K562 (cell line): ENCODE measurements around the gene ANXA4. TPM values are rescaled to one million over a fixed set of nuclear protein-coding genes. Genes with fewer than 3 reads are reported as not detected.

Source experiments
- ATF1 ChIP-seq, 2 experiments: fragments of 450-650 bp in 1 of 2; IDR thresholded peaks; 2 replicates each; pipeline ENCODE4 v1.6.1; 2016; ENCODE audit warnings: missing compliant biosample characterization in 1 of 2, missing genetic modification characterization in 1 of 2
- BCL6 ChIP-seq: fragments of 250-450 bp; sonication (Bioruptor Pico); IDR thresholded peaks from 2 replicates; pipeline ENCODE4 v1.4.0; 2020
- BDP1 ChIP-seq: IDR thresholded peaks from 3 replicates; pipeline ENCODE4 v1.6.1; 2011; ENCODE audit not compliant: insufficient read length, insufficient read depth
- BRF1 ChIP-seq: IDR thresholded peaks from 3 replicates; pipeline ENCODE4 v1.6.1; 2011; ENCODE audit warnings: borderline replicate concordance, mild to moderate bottlenecking; ENCODE audit not compliant: insufficient read length; ENCODE audit errors: extremely low read depth
- CEBPG ChIP-seq, 3 experiments: fragments of 200-800 bp in 1 of 3; sonication (Bioruptor generic) in 1 of 3; sonication (generic) in 1 of 3; formaldehyde crosslinking in 1 of 3; IDR thresholded peaks in 2 of 3; conservative IDR thresholded peaks in 1 of 3; 2 replicates each; pipeline versions ENCODE4 v1.6.1 to v1.8.0; 2016 to 2022; ENCODE audit warnings: missing compliant biosample characterization in 2 of 3, missing genetic modification characterization in 2 of 3, mild to moderate bottlenecking in 1 of 3, missing genetic modification reagents in 1 of 3
- COPS2 ChIP-seq: fragments of 450-650 bp; conservative IDR thresholded peaks from 2 replicates; pipeline ENCODE4 v1.6.1; 2016; ENCODE audit warnings: mild to moderate bottlenecking, moderate library complexity
- FIP1L1 ChIP-seq: fragments of 200-400 bp; formaldehyde crosslinking; IDR thresholded peaks from 2 replicates; pipeline ENCODE4 v1.6.1; 2018; ENCODE audit warnings: mild to moderate bottlenecking, low read depth, low read length; ENCODE audit not compliant: poor library complexity, severe bottlenecking
- MYBL2 ChIP-seq, 2 experiments: fragments of 450-650 bp in 1 of 2; sonication (generic) in 1 of 2; formaldehyde crosslinking in 1 of 2; IDR thresholded peaks; 2 replicates each; pipeline versions ENCODE4 v1.6.1 to v1.8.1; 2017 to 2022; ENCODE audit warnings: borderline replicate concordance in 1 of 2, inconsistent platforms in 1 of 2, low read depth in 1 of 2, mild to moderate bottlenecking in 1 of 2, missing genetic modification reagents in 1 of 2, moderate library complexity in 1 of 2
- NCOR1 ChIP-seq: fragments of 450-650 bp; IDR thresholded peaks from 2 replicates; pipeline ENCODE4 v1.6.1; 2016; ENCODE audit warnings: mild to moderate bottlenecking, moderate library complexity
- PML ChIP-seq: IDR thresholded peaks from 2 replicates; pipeline ENCODE4 v1.6.1; 2012; ENCODE audit warnings: low read length, inconsistent platforms
- POLR2AphosphoS5 ChIP-seq: IDR thresholded peaks from 2 replicates; pipeline ENCODE4 v1.6.1; 2011; ENCODE audit warnings: mild to moderate bottlenecking, low read depth, low read length, moderate library complexity; ENCODE audit not compliant: control insufficient read depth, insufficient read depth
- PPARD ChIP-seq: fragments of 250-450 bp; sonication (Bioruptor Pico); IDR thresholded peaks from 2 replicates; pipeline ENCODE4 v1.8.0; 2022; ENCODE audit warnings: inconsistent platforms, mild to moderate bottlenecking, moderate library complexity
- PRPF4 ChIP-seq: fragments of 200-400 bp; formaldehyde crosslinking; IDR thresholded peaks from one replicate; pipeline ENCODE4 v1.6.1; 2017; ENCODE audit warnings: low read length, low read depth, mild to moderate bottlenecking; ENCODE audit not compliant: insufficient read depth, poor library complexity, severe bottlenecking
- SPI1 ChIP-seq: IDR thresholded peaks from 2 replicates; pipeline ENCODE4 v1.6.1; 2011; ENCODE audit warnings: low read depth, low read length, control low read depth, borderline replicate concordance
- STAT5B ChIP-seq: fragments of 250-450 bp; sonication (Bioruptor Pico); IDR thresholded peaks from 2 replicates; pipeline ENCODE4 v1.8.0; 2021; ENCODE audit warnings: mild to moderate bottlenecking, inconsistent platforms
- ZNF146 ChIP-seq: IDR thresholded peaks from one replicate; pipeline ENCODE4 v1.6.1; 2018; ENCODE audit warnings: missing compliant biosample characterization; ENCODE audit not compliant: unreplicated experiment
- ZNF311 ChIP-seq: fragments of 250-450 bp; sonication (Bioruptor Pico); IDR thresholded peaks from 2 replicates; pipeline ENCODE4 v1.4.0; 2020; ENCODE audit warnings: mild to moderate bottlenecking, moderate library complexity
- ZNF75A ChIP-seq: fragments of 450-650 bp; formaldehyde crosslinking; IDR thresholded peaks from 2 replicates; pipeline ENCODE4 v1.4.0; 2020; ENCODE audit warnings: mild to moderate bottlenecking
- polyA plus RNA-seq, 8 experiments: library from polyadenylated mRNA; depleted of rRNA in 4 of 8; stranded (reverse) in 5 of 8; unstranded in 3 of 8; fragments of >200 nt; fragmentation: Nextera tagmentation in 2 of 8; fragmentation: Illumina TruSeq in 1 of 8; extraction: Ambion mirVana in 2 of 8; extraction: Trizol in 1 of 8; gene quantifications; 2 replicates each; pipeline versions ENCODE4 v1.2.1 to v1.2.3, GENCODE V29; 2011 to 2014; ENCODE audit warnings: inconsistent platforms in 1 of 8, missing spikeins in 1 of 8
- total RNA-seq, 7 experiments: library from RNA; depleted of rRNA in 6 of 7; stranded (reverse); fragments of >200 nt in 6 of 7; fragmentation: Illumina TruSeq in 2 of 7; extraction: Trizol in 2 of 7; gene quantifications; 2 replicates each; pipeline versions ENCODE4 v1.2.1 to v1.2.3, GENCODE V29; 2011 to 2021; ENCODE audit warnings: low replicate concordance in 1 of 7
- TF ChIP-seq, protein P1 (sequence below): IDR thresholded peaks from 2 replicates; pipeline ENCODE4 v1.6.1; 2016; ENCODE audit warnings: missing genetic modification characterization, missing compliant biosample characterization
- TF ChIP-seq, protein P2 (sequence below): IDR thresholded peaks from 2 replicates; pipeline ENCODE4 v1.6.1; 2011; ENCODE audit not compliant: insufficient read length; ENCODE audit errors: extremely low read depth
- TF ChIP-seq, protein P3 (sequence below): fragments of 450-650 bp; formaldehyde crosslinking; IDR thresholded peaks from 2 replicates; pipeline ENCODE4 v1.4.0; 2020; ENCODE audit warnings: mild to moderate bottlenecking, mixed read lengths
- TF ChIP-seq, protein P4 (sequence below): fragments of 250-450 bp; sonication (Bioruptor Pico); IDR thresholded peaks from 2 replicates; pipeline ENCODE4 v1.8.0; 2021; ENCODE audit warnings: mild to moderate bottlenecking, moderate library complexity

Gene ANXA4
- total and polyA plus RNA-seq, 9 of the 15 experiments (the other 6 are each of a cell fraction or from before 2014, with no cell fraction given): 3.4 to 13.6 (median 11.6) TPM

DNA sequence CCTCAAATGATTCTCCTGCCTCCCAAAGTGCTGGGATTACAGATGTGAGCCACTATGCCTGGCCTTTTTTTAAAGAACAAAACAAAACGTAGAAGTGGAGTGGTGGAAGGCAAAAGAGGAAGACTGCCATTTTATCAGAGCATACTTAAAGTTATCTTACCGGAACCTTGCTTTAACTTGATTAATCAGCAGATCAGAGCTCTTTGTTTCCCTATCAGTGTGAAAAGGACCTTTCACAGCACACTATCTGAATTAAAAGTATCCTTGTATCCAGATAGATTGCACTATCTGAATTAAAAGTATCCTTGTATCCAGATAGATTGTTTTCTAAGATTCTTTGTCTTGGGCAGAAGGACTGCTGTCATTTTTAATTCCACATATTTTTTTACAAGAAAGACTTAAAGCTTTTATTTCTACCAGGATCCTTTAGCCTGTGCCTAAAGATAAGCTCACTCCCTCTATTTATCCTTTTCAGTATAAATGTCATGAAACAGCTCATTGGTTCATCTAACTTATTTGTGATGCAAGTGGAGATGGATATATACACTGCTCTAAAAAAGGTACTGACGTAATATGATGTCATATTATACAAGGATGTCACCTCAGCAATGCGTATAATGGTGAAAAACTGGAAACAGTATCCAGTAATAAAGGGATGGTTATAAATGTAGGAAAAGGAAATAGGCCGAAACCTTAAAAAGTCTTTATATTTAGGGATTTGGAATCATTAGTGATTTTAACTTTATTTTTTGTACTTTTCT, 105.3 kb downstream of the ANXA4 start (continued):
- TF ChIP-seq, protein P1, sequence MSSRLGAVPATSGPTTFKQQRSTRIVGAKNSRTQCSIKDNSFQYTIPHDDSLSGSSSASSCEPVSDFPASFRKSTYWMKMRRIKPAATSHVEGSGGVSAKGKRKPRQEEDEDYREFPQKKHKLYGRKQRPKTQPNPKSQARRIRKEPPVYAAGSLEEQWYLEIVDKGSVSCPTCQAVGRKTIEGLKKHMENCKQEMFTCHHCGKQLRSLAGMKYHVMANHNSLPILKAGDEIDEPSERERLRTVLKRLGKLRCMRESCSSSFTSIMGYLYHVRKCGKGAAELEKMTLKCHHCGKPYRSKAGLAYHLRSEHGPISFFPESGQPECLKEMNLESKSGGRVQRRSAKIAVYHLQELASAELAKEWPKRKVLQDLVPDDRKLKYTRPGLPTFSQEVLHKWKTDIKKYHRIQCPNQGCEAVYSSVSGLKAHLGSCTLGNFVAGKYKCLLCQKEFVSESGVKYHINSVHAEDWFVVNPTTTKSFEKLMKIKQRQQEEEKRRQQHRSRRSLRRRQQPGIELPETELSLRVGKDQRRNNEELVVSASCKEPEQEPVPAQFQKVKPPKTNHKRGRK (tag): no peak
- TF ChIP-seq PPARD (CRISPR knock-in tag): no peak
- TF ChIP-seq SPI1: peak; percentile 52; the same call in 1 of the 2 replicates
- TF ChIP-seq ZNF75A (CRISPR knock-in tag): no peak
- no peak for TF ChIP-seq COPS2
- TF ChIP-seq POLR2AphosphoS5: no peak
- TF ChIP-seq, protein P2, sequence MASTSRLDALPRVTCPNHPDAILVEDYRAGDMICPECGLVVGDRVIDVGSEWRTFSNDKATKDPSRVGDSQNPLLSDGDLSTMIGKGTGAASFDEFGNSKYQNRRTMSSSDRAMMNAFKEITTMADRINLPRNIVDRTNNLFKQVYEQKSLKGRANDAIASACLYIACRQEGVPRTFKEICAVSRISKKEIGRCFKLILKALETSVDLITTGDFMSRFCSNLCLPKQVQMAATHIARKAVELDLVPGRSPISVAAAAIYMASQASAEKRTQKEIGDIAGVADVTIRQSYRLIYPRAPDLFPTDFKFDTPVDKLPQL: no peak
- TF ChIP-seq ZNF146 (CRISPR knock-in tag): peak; percentile 83
- no peak for TF ChIP-seq BRF1
- TF ChIP-seq FIP1L1: no peak
- no peak for TF ChIP-seq ATF1 (CRISPR knock-in tag; IDR thresholded peaks at IDR 0.05)
- 0 out of 2 replicates have a peak, but pooled peaks have one; percentile 21 for TF ChIP-seq ATF1 (tag; IDR thresholded peaks at IDR 0.05)
- TF ChIP-seq, protein P3, sequence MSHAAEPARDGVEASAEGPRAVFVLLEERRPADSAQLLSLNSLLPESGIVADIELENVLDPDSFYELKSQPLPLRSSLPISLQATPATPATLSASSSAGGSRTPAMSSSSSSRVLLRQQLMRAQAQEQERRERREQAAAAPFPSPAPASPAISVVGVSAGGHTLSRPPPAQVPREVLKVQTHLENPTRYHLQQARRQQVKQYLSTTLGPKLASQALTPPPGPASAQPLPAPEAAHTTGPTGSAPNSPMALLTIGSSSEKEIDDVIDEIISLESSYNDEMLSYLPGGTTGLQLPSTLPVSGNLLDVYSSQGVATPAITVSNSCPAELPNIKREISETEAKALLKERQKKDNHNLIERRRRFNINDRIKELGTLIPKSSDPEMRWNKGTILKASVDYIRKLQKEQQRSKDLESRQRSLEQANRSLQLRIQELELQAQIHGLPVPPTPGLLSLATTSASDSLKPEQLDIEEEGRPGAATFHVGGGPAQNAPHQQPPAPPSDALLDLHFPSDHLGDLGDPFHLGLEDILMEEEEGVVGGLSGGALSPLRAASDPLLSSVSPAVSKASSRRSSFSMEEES (CRISPR knock-in tag): no peak
- TF ChIP-seq NCOR1: no peak
- no peak for TF ChIP-seq BCL6
- no peak for TF ChIP-seq ZNF311 (CRISPR knock-in tag)
- TF ChIP-seq MYBL2 (IDR thresholded peaks at IDR 0.05; ENCODE audit: low read depth): no peak
- no peak for TF ChIP-seq MYBL2 (CRISPR knock-in tag; IDR thresholded peaks at IDR 0.05; ENCODE audit: borderline replicate concordance)
- TF ChIP-seq PML: no peak
- no peak for TF ChIP-seq BDP1
- TF ChIP-seq, protein P4, sequence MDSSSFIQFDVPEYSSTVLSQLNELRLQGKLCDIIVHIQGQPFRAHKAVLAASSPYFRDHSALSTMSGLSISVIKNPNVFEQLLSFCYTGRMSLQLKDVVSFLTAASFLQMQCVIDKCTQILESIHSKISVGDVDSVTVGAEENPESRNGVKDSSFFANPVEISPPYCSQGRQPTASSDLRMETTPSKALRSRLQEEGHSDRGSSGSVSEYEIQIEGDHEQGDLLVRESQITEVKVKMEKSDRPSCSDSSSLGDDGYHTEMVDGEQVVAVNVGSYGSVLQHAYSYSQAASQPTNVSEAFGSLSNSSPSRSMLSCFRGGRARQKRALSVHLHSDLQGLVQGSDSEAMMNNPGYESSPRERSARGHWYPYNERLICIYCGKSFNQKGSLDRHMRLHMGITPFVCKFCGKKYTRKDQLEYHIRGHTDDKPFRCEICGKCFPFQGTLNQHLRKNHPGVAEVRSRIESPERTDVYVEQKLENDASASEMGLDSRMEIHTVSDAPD (CRISPR knock-in tag): no peak
- TF ChIP-seq STAT5B (CRISPR knock-in tag): no peak
- no peak for TF ChIP-seq PRPF4
- no peak for TF ChIP-seq CEBPG (CRISPR knock-in tag; IDR thresholded peaks at IDR 0.05)
- peak in 1 of 2 experiments; percentile 56; a peak in 2 of 4 replicates for TF ChIP-seq CEBPG (tag; conservative IDR thresholded peaks at IDR 0.05 in 1 of 2, IDR thresholded peaks at IDR 0.05 in 1 of 2)
